GM21576 (cell line): Measurements from ENCODE around the gene SMIM9.
A peak's percentile ranks its signal among the peaks of the same experiment; 100 is the strongest.
"Not testable (repeated sequence)": the region's sequence is repeated elsewhere in the genome, so short reads cannot be mapped to it uniquely, and the experiment has no call there.

Source experiments
- ATAC-seq: cut with Tn5 transposase; IDR thresholded peaks from one replicate; pipeline ENCODE4 v1.9.1; 2021; ENCODE audit warnings: mild to moderate bottlenecking, moderate library complexity; ENCODE audit not compliant: unreplicated experiment

Gene SMIM9

DNA sequence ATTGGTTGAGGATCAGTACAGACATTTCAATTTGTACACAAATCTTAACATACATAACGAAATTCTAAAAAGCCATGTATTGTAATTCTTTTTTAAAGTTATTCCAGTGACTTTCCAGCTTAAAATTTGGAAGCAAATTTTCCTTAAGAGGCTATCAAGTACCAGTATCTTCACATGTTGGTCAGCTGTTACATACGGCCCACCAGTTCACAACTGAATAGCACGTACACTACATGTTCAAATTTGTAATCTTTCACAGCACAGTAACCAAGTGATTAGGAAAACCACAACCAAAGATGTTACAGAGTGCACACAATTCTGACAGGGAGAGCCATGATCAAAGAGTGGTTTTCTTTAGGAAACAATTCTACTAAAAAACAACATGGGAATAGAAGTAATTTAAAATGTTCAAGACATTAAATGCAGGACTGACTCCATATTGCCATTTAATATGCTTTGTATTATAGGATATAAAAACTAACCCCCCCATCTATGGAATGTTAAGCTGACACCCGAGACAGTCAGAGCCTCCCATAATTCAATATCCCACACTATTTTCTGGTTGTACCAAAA is 18.1 kb downstream of the SMIM9 start:
- ATAC-seq = not testable (repeated sequence)

DNA sequence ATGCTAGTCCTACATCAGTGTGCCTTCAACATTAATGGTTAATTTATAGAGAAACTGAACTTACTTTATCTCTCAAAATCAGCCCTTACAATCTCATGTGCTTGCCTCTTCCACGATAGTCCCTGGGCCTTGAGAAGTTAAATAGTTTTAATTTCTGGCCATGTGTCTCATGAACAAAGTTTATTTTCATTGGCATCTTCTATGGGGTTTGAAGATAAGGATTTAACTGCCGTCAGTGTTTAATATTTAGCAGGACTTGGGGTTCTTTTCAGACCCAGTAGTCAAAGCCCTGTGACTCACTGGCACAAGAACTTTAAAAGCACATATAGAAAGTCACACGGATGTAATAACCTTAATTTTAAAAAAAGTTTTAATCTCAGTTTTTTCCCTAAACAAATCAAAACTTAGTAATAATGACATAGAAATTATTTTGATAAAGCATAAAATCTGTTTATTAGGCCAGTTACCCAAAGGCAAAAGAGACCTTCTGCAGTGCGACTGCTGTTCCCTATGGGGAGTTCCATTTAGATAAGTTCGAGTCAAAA is 19.1 kb downstream of the SMIM9 start:
- no peak for ATAC-seq

DNA sequence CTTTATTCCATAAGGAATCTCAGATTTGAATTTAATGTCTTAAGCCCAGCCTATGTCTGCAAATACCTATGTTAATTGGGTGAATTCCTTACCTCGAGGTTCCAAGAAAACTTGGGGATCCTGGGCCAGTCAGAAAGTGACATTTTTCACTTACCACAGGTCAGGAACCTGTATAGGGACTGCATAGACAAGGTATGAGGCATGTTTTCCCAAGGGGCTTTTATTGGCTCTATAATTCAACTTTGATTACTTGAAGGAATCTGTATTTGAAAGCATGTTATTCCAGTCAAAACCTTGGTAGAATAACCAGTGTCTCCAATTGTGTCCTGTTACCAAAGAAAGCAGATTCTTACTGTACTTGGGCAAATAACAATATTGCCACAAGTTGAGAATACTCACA is 20.7 kb downstream of the SMIM9 start:
- no peak for ATAC-seq

DNA sequence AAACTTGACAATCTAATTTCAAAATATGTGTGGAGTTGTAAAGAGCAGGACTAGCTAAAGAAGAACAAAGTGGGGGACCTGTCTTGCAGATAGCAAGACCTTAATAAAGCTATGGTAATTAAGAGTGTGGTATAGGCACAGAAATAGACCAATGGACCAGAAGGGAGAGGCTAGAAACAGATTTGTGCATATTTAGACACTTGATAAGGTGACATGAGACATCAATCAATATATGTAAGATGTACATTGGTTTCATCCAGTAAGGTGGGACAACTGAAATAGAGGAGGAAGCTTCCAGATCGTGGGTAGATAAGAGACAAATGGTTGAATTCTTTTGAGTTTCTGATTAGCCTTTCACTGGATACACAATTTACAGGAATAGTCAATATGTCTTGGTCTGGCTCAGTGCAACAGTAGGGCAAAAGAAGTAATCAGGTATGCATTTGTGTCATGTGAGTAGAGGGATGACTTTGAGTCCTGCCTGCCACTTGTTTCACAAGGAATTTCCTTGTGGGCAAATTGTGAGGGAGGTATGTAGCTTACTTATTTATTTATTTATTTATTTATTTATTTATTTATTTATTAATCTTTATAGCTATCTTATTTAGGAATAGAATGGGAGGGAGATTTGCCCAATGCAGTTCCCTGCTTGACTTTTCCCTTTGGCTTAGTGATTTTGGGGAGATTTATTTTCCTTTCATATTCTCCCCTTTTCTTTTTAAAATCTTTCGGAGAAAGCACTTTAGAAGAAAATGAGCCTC is 21.9 kb downstream of the SMIM9 start:
- no peak for ATAC-seq

DNA sequence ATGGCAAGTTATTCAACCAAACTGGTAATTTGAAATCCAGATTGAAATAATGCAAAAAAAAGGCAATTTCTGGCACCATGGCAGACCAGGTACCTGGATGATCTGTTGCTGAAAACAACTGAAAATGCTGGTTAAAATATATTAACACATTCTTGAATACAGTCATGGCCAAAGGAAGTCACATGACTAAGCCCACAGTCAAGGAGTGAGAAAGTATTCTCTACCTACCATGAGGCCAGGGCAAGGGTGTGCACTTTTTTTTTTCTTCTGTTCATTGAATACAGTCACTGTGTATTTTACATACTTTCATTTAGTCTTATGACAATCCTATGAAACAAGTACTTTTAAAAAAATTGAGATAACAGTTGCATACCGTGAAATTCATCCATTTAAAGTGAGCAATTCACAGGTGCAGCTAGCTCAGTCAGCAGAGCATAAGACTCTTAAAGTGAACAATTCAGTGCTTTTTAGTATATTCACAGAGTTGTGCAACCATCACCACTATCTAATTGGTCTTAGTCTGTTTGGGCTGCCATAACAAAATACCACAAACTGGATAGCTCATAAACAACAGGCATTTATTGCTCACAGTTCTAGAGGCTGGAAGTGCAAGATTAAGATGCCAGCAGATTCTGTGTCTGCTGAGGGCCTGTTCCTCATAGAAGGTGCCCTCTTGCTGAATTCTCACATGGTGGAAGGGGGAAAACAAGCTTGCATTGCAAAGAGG is 24.4 kb downstream of the SMIM9 start:
- ATAC-seq = no peak

DNA sequence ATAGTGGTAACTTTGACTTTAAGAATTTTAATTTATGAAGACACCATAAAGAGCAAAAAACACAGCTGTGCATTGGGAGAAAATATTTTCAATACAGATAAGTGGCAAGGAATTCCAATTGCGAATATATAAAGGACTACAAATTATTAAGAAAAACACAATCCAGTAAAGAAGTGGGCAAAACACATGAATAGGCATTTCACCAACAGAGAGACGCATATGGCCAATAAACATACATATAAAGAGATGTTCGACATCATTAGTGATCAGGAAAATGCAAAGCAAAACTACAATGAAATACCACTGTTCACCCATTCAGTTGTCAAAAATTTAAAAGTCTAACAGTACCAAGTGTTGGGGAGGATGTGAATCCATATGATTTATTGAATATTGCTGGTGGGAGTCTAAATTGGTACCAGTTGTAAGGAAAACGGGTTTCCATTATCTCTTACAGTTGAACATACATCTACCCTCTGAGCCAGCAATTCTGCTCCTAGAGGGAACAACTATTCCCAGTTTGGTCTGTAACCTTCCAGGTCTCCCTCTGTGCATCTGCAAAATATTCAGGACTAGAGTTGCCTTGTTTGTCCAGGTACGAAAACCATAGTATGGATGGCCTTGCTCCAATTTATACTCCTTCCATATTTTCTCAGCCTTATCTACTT is 27.5 kb downstream of the SMIM9 start:
- no peak for ATAC-seq

DNA sequence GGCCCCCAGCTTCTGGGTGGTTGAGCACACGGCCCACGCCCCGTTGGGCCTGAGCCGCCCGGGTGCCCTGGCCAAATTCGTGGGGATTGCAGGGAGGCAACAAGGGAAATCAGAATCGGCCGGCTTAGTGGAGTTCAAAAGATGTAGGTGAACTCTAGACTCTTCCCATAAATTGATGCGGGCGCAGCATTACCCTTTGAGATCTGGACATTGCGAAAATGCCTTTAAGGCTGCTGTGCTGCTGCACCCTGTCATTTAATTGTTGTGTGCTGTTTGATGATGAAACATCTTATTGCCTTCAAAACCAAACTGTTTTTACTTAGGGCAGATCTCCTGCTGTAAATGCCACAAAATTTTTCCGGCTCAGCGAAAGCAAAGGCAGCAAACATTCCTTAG is 28.8 kb downstream of the SMIM9 start:
- ATAC-seq = no peak

DNA sequence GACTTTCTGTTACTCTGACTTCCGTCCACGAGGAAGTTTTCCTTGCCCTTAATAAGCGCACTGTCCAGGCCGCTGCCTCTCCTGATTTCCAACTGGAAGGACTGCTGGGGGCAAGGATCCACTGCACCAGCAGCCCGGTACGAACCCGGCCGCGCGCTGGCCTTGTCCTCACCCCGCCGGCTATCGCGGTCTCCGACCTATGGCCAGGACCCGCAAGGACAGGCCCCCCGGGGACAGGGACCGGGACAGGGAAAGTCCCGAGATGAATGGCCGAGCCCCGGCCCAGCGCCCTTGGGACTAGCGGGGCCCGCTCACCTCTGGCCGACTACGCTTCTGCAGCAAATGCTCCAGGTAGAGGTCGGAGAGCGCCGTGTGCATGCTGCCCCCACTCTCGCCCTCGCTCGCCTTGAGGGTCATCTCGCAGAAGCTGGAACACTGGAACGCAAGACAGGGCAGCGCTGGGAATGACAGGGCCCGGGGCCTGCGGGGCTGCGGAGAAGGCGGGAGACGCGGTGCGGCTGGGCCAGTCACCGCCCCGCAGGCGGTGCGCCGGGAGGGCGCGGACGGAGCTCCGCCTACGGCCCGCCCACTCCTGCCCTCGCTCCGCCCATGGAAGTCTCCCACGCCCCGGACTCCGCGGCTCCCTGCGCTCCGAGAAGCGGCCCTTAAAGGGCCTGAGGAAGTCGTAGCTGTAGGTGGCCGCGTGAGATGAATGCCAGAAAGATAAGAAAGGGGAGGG is 29.3 kb downstream of the SMIM9 start, which contains the start of gene MPP1:
Gene MPP1, minus strand, starts transcription at position 529 of the 739 bp plus-strand sequence. Its CDS starts 112 bp downstream, at position 417.
- ATAC-seq = peak; percentile 92

DNA sequence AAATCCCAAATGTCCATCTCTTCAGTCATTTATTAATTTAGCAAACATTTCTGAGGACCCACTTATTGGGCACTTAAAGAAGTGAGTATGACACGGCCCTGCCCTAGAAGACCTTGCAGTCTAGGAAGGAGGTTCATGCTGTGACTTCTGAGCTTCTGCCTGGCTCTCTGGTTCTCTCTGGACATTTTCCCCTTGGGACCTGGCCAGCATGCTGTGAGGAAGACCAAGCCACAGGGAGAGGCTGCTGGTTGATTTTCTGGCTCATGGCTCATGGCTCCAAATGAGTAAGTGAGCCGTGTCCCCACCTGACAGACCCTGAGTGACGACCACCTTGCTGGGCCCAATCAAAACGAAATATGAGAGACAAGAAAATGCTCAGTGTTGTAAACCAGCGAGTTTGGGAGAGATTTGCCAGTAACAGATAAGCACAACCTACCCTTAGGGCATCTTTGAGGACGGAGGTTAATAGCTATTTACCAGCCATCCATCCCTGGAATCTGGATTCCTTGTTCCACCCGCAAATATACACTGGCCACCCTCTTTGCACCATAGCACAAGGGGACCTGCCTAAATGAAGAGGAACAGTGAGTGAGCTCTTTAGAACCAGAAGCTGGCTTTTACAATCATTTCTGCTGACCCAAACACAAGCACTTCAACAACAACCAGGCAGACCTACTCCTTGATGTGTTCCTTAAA is 30.1 kb downstream of the SMIM9 start:
- no peak for ATAC-seq

DNA sequence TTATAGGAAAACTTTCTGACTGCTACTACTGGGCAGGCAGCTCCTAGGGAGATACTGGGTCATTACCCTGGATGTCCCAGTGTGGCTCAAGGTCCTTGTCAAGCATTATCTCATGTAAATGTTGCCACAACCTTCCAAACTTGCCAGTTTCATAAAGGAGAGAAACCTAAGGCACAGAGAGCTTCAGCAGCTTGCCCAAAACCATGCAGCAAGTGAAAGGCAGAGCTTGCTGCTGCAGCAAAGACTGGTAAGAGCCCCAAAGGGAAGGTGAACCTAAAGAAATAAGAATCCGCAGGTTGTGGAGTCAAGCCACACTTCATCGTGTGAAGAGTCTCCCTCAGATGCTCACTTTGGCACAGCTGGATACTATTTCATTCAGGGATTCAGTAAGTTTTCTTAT is 31.5 kb downstream of the SMIM9 start:
- ATAC-seq = no peak

DNA sequence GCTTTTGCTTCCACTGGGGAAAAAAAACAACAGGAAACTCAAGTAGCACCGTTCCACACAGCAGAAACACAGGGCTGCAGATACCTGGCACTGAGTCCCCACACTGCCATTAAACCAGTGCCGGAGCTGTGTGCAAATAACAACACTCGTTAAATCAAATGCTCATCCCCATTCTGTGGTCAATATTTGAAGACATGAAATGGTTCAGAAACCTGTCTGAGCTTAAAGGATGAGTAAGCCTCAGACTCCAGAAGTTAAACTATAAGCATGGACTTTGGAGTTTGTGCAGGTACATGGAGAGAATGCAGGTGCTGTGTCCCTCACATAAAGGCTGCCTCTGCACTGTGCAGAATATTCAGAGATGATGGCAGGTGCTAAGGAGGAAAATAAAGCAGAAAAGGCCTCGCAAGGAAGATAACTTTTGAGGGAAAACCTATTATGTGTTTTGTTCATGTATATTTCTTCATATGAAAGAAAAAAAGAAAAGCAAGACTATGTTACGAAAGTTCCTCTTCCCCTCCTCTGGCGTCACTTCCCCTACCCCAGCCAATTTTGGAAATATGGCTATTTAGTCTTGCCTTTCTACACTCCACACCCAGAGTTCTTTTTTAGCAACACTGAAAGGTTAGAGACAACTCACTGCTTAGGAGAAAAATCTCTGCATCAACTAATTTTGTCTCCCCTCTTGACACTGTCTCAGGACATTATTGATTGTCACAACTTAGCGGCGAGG is 33.8 kb downstream of the SMIM9 start:
- ATAC-seq = no peak

DNA sequence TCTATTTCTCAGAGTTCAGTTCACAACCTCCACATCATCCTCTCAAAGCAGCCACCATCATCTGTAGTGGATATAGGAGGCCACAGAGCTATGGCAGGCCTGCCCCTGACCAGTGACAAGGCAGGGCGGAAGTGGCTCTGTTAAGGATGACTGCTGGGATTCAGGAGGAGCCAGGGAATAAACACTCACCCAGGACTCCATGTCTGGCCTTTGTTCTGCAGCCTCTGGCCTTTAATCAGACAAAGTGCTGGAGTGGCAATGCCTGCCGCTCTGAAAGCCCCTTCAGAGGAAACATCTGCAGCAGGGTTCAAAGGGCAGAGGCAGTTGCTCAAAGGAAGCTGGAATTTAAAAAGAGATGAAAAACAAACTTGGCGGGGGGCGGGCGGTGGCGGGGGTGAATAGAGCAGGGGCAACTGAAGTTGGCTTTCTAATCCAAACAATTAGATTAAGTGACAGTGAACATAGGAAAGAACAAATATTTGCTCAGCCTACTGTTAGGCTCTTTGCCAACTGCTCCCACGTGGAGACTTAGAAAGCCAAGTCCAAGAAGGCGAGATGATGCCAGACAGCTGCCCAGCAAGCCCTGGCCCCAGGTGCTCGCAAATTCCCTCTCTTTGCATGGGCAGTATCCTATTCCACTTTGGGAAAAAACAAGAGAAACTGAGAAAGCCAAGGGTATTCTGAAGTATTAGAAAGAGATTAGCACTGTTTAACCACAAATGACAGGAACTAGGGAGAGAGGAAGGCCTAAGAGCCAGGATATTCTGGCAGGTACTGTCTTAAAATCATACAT is 34.7 kb downstream of the SMIM9 start:
- no peak for ATAC-seq

DNA sequence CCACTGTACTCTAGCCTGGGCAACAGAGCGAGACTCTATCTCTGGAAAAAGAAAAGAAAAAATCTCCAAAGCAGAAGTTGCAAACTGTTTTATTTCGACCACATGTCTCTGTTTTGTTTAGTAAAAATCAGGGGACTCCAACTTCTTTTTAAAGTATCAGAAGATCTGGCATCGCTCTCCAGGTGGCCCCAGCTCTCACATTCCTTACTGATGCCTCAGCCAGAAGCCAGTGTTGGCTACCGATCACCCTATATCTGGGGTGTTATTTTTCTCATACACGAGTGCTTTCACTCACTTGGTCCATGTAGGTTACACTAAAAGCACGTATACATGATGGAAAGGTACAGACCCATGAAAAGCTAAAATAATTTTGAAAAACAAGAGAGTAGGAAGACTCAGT is 37.5 kb downstream of the SMIM9 start:
- ATAC-seq = no peak

DNA sequence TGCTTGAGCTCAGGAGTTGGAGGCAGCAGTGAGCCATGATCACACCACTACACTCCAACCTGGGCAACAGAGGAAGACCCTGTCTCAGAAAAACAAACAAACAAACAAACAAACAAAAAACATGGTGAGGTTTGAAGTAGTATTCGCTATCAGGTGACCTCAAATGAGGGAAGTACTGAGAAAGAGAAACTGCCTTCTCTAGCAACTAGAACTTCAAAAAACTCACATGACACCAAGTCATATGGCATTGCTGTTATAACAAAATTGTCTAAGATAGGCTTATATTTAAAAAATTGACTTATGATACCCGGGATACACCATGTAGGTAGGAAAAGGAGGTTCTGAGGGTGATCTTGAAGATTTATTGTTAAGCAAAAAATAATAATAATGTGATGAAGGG is 39.4 kb downstream of the SMIM9 start:
- ATAC-seq = no peak

DNA sequence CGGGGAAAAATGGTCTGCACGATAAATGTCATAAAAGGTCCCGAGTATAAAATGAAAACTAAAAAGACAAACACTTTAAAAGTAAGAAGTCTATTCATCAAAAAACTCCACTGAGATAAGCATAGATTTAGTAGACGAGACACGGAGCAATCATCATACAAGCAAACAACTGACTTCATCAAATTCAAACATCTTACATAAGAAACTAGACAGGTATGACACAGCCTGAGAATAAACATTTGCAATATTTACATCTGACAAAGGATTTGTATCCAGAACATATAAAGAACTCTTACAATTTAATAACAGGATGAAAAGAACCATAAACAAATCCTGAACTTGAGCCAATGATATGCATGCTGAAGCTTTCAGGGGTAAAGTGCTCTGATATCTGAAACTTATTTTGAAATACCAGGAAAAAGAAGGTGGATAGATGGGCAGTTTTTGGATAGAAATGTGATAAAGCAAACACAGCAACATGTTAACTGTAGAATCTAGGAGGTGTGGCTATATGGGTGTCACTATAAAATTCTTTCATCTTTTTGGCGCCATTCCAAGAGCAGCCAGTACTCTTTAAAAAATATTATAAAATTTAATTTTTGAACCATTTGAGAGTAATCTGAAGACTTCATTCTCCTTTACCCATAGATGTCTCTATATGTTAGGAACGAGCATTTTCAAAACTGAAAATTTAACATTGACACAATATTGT is 41.2 kb downstream of the SMIM9 start:
- ATAC-seq = no peak

DNA sequence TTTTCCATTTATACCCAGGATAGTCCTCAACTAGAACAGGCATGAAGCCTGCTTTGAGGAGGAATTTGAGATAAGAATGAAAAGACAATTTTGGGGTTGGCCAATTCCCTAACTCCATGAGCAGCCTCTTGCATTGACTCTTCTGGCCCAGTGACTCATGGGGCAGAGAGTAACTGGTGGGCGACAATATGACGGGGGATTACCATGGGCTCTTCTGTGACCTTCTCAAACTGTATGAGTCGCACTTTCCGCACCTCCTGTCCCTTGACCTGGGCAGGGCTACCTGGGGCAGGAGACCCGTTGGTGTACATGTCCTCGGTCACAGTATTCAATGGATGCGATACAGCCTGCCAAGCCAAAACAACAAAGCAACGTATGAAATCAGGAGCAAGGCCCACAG is 42.5 kb downstream of the SMIM9 start:
- ATAC-seq = no peak

DNA sequence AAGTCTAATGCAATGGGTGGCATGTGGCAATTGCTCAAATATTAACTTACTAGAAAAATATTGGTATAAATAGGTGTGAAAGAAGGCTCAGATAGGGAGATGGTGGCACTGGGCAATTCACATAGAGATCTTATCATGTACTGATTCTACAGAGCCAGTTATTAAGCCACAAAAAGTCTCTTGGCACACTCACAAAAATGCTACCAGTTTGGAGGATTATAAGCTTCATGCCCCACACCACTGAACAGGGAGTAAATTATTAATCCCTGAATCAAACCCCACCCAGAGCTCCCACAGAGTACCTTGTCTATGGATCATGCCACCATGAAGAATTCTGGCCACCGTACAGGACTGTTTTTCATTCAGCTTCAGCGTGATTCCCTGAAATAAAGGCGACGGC is 43.0 kb downstream of the SMIM9 start:
- ATAC-seq = no peak

DNA sequence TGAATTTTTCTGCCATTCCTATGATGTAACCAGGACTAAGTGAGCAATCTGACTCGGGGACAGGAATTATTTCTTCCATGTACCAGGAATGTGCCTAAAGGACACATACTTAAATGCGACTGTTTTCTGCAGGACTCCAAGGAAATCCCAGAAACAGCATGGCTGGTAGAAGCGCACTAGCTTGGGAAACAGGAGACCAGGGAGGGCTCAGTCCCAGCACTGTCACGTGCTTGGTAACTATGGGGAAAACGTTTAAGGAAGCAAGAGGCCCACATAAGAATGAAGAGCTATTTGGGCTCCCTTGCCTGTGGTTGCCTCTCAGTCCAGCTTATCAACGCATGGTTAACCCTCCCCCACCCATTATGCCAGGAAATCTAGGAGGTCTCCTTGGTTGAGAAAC is 48.7 kb downstream of the SMIM9 start:
- no peak for ATAC-seq
